Measurements from ENCODE around the gene CACNA1I.

Gene CACNA1I

GRCh38 chr22:39598017-39598965 is 27.7 kb downstream of the CACNA1I start:
- no peak for DNase-seq

DNA sequence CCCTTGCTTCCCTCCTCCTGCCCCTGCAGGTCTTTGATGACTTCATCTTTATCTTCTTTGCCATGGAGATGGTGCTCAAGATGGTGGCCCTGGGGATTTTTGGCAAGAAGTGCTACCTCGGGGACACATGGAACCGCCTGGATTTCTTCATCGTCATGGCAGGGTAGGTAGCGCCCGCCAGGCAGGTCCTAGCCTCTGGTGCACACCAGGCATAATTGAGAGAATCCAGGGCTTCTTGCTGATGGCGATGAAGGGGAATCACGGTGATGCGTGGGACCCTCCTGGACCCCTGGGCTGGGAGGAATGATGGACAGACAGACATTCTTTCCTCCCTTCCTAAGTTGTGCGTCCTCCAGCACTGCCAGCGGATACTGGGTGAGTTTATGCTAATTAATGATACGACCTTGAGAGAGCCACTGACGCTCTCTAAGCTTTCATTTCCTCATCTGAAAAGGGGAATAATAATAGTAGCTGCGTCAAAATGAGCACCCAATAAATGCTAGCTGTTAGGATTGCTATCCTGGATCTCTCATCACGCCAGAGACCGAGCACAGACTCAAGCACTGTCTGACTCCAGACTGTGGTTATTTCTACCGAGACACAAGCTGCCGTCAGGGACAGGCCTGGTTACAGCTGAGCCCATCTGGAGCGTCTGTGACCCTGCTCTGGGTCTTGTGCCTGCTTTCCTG is 30.1 kb downstream of the CACNA1I start:
- no peak for DNase-seq

DNA sequence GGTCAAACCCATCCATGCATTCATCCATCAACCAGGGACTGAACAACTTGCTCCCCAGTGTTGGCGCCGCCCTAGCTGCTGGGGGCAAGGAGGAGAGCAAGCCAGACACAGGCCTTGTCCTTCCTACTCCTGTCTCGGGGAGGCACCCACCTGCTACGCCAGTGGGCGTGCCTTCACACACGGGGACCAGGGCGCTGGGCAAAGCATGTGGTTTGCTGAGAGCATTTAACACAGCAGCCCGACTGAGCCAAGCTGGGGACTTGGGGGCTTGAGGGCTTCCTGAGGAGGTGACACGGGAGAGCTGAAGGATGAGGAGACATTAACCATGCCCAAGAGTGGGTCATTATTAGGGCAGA is 30.6 kb downstream of the CACNA1I start:
- DNase-seq, result no peak

- no peak for DNase-seq
Measured at GRCh38 chr22:39603345-39603744, 32.8 kb downstream of the CACNA1I start.

- DNase-seq, result no peak
Measured at GRCh38 chr22:39610246-39610645, 39.7 kb downstream of the CACNA1I start.

DNA sequence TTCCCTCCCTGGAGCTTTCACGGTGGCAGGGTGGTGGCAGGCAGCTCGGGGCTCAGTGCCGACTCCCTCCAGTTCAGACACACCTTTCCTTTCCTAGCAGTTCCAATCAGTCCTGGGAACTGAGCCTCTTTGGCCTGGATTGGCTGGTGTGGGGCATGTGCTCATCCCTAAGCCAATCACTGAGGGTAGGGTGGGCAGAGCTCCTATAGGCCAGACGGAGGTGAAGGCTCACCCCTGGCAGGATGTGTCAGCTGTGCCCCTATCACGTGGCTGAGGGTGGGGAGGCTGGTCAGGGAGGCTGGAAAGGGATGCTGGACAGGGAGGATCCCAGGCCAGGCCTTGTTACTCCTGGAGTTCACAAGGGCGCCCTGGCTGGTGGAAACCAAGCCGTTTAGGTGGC is 40.2 kb downstream of the CACNA1I start:
- no peak for DNase-seq

- DNase-seq, result no peak
Measured at GRCh38 chr22:39611360-39611759, 40.8 kb downstream of the CACNA1I start.

GRCh38 chr22:39612811-39613548 is 42.4 kb downstream of the CACNA1I start:
- no peak for DNase-seq

DNA sequence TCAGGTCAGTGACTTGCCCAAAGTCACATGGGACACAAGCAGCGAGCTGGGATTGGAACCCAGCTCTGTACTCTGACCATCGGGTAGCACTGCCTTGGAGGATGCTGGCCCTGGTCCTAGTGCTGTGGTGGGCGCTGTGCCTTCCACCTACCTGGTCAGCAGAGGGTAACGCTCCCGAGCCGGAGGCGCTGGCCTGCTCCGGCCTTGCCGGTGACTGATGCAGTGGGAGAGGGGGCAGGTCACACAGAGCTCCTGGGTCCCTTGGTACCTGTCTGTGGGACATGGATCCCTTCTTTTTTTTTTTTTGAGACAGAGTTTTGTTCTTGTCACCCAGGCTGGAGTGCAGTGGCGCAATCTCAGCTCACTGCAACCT is 43.0 kb downstream of the CACNA1I start:
- DNase-seq, result no peak

DNA sequence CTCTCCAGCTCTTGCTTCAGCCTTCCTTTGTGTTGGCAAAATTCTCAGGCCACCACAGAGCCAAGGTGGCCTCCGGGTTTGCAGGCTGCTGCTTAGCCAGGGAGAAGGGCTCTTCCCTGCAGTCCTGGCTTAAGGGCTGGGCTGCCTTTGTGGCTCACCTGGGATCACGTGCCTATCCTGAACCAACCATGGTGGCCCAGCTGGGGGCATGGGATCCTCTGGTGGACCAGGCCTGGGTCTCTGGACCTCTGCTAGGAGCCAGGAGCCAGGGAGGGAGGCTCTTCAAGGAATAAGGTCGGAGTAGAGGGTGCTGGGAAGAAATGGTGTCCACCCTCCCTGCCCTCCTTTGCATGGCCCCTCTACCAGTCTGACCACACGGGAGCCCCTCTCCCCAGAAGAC is 43.9 kb downstream of the CACNA1I start:
- no peak for DNase-seq

DNA sequence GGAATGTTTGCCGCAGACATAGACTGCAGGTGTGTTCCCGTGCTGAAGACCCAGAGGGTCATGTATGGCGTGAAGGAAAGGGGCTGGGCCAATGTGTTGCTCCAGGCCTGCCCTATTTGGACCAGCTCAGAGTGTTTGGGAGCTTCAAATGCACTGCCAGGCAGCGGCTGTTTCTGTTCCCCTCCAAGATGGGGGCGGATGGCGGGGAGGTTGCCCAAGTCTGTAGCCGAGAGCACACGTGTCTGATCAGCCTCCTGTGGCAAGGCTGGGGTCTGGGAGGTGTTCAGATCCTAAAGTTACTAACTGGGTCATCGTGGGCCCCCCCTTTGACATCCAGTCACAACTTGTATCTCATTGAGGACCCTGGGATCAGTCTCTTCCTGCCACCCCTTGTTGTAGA is 45.5 kb downstream of the CACNA1I start:
- DNase-seq, result no peak

DNA sequence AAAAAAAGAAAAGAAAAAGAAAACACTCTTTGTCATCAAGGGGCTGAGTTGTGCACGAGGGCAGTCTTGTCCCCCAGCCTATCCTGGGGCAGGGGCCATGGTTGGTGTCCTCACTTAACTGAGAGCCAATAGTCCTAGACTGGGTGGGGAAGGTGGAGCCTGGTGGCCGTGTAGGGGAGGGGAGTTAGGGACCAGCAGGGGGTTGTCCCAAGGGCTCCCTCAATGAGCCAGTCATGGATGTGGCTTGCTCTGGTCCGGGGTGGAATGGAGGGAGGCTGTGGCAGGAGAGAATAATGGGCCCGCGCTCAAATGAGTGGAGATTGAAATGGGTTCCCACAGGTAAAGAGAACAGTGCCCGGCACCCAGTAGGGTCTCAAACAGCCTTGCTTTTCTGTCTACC is 46.2 kb downstream of the CACNA1I start:
- no peak for DNase-seq

- DNase-seq, result no peak
Measured at GRCh38 chr22:39617342-39617741, 46.8 kb downstream of the CACNA1I start.

- no peak for DNase-seq
Measured at GRCh38 chr22:39617970-39618757, 47.6 kb downstream of the CACNA1I start.

GRCh38 chr22:39618996-39619530 is 48.5 kb downstream of the CACNA1I start:
- DNase-seq, result no peak

GRCh38 chr22:39620924-39621690 is 50.6 kb downstream of the CACNA1I start:
- DNase-seq, result no peak

DNA sequence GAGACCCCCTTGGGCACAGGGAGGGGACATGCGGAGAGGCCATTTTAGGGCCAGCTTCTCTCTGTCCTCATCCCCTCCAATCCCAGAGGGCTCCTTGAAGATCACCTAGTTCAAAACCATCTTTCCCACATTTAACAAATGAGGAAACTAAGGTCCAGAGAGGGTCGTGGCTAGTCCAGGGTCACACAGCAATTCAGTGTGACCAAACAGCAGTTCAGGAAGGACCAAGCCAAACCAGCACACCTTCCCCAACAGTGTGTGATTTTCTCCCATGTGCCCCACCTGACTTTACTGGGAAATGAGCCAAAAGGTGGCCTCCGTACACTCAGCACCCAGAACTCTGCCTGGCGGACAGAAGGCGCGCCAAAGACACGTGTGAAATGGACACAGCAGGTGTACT is 51.3 kb downstream of the CACNA1I start:
- DNase-seq, result no peak

- peak; percentile 22 for DNase-seq
Measured at GRCh38 chr22:39622881-39623367, 52.4 kb downstream of the CACNA1I start.

DNA sequence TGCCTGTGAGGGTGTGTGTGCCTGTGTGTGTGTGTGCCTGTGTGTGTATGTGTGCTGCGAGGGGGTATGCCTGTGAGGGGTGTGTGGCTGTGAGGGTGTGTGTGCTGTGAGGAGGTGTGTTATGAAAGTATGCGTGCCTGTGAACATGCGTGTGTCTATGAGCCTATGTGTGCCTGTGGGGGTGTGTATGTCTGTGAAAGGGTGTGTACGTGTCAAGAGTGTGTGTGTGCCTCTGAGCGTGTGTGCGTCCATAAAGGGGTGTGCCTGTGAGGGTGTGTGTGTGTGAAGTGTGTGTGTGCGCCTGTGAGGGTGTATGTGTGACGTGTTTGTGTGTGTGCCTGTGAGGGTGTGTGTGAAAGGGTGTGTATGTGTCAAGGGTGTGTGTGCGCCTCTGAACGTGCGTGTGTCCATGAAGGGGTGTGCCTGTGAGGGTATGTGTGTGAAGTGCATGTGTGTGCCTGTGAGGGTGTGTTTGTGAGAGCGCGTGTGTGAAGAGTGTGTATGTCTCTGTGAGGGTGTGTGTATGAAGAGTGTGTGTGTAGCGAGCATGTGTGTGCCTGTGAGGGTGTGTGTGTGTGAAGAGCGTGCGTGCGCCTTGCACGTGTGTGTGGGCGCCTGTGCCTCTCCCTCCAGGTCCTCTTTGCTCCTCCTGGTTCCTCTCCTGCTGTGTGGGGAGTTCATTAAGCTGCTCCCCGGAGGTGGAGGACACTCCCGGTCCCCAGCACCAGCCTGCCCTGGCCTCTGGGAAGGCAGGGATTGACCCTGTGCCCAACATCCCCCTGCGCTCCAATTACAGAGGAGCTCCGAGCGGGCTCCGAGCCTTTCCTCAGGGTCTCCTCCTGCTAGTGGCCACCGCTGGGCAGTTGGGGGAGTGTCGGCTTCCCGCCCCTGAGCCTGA is 53.3 kb downstream of the CACNA1I start:
- no peak for DNase-seq

DNA sequence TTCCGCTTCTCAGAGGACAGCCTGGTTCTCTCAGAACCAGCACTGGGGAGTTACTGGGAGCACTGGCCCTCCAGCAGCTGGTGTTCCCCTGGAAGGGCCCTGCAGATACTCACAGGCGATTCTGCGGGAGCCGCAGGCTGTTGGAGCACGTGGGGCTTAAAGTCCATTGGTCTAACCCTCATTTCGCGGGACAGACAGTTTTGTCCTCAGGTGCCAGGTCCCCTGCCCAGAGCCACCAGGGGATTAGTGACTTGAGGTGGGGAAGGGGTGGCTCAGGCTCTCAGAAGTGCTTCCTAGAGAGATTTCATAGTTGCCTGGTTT is 53.9 kb downstream of the CACNA1I start:
- no peak for DNase-seq

All from fibroblast of skin of scalp (primary cell).